Endothelial cell of umbilical vein (primary cell): Measurements from ENCODE around the gene TMEM106A.

Source experiments
- CTCF ChIP-seq, 2 donors: IDR thresholded peaks; 1 replicate in 1 of 2; 2 replicates in 1 of 2; pipeline ENCODE4 v1.5.1; 2011; ENCODE audit warnings: low read length in 2 of 2, mild to moderate bottlenecking in 2 of 2, moderate library complexity in 2 of 2, control low read depth in 1 of 2, inconsistent platforms in 1 of 2, low read depth in 1 of 2; ENCODE audit not compliant: insufficient read depth in 1 of 2; ENCODE audit errors: extremely low read depth in 1 of 2
- POLR2A ChIP-seq: IDR thresholded peaks from 2 replicates; pipeline ENCODE4 v1.6.1; 2012; ENCODE audit warnings: low read depth, mild to moderate bottlenecking, control low read depth, low read length
- POLR2AphosphoS5 ChIP-seq: IDR thresholded peaks from 2 replicates; pipeline ENCODE4 v1.6.1; 2012; ENCODE audit warnings: low read depth, mild to moderate bottlenecking, control low read depth, low read length, moderate library complexity; ENCODE audit not compliant: insufficient read depth

- no peak for TF ChIP-seq POLR2AphosphoS5
- TF ChIP-seq POLR2A, result no peak
- TF ChIP-seq CTCF (IDR thresholded peaks at IDR 0.05; ENCODE audit: extremely low read depth in 1 of 2, insufficient read depth in 1 of 2, low read depth in 1 of 2, low read length in 2 of 2), result no peak
These were observed 1.2 kb downstream of the TMEM106A start for GRCh38 chr17:43212641-43213490.
